Measurements from ENCODE around the gene WIPF2. TPM values are rescaled to one million over a fixed set of nuclear protein-coding genes. Genes with fewer than 3 reads are reported as not detected.

Gene WIPF2
- total and polyA plus RNA-seq, 2 donors (not counting 3 experiments of a cell fraction or from before 2014, with no cell fraction given), result 8.4 to 30.4 TPM

DNA sequence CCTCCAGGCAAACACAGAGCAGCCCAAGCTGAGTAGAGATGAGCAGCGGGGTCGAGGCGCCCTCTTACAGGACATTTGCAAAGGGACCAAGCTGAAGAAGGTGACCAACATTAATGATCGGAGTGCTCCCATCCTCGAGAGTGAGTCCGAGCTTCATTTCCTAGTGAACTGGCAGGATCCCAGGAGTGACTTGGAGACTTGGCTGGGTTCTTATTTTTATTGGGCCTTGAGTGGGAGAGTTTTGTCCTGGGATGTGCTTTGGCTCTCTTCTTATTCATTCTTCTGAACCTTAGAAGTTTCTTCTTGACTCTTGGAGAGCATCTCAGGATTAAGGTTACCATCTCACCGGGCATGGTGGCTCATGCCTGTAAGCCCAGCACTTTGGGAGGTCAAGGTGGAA lies 41.4 kb downstream of the WIPF2 start:
- CTCF ChIA-PET, result interaction anchor here (0.6 to 1.2 kb wide), 4 partner anchors 10 to 62 kb away, joined by 3 to 5 read pairs (median 4); no protein-coding TSS in a partner anchor

DNA sequence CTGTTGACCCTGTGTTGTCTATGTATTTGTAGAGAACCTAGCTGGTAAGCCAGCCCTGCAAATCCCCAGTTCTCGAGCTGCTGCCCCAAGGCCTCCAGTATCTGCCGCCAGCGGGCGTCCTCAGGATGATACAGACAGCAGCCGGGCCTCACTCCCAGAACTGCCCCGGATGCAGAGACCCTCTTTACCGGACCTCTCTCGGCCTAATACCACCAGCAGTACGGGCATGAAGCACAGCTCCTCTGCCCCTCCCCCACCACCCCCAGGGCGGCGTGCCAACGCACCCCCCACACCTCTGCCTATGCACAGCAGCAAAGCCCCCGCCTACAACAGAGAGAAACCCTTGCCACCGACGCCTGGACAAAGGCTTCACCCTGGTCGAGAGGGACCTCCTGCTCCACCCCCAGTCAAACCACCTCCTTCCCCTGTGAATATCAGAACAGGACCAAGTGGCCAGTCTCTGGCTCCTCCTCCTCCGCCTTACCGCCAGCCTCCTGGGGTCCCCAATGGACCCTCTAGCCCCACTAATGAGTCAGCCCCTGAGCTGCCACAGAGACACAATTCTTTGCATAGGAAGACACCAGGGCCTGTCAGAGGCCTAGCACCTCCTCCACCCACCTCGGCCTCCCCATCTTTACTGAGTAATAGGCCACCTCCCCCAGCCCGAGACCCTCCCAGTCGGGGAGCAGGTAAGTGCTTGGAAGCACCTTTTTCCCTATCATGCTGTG lies 45.5 kb downstream of the WIPF2 start:
- intact Hi-C loops (cut with micrococcal nuclease), result no loop called here

More for the DNA sequence above, 41.4 kb downstream of the WIPF2 start:
- H3K4me1 ChIP-seq (ENCODE audit: control insufficient read depth, extremely low read depth, insufficient read depth, low read length), result no peaks in the 10 kb centered on the region
- H3K4me3 ChIP-seq (replicated peaks in 1 of 3; ENCODE audit: insufficient read depth in 1 of 3, low read depth in 1 of 3, low read length in 3 of 3), result no peak overlapping the region
- H3K79me2 ChIP-seq (ENCODE audit: control insufficient read depth, insufficient read depth, low read length), result no peaks in the 10 kb centered on the region
- POLR2A ChIA-PET, result no interaction called here
- TF ChIP-seq POLR2AphosphoS5 (IDR thresholded peaks at IDR 0.05; ENCODE audit: insufficient read depth, low read depth, low read length), result no peak
- TF ChIP-seq POLR2A (IDR thresholded peaks at IDR 0.05; ENCODE audit: low read depth, low read length), result no peak
- DNase-seq (ENCODE audit: low read depth, low spot score) (no peak), FAIRE-seq (no peak)
- H3K27me3 ChIP-seq (ENCODE audit: control insufficient read depth in 2 of 2, insufficient read depth in 2 of 2, low read length in 2 of 2), result no peaks in the 10 kb centered on the region
- no peaks in the 10 kb centered on the region for H3K9me1 ChIP-seq (replicated peaks; ENCODE audit: control insufficient read depth, extremely low read depth, insufficient read depth, low read length)
- no peak overlapping the region for H3K4me2 ChIP-seq (ENCODE audit: insufficient read depth, low read length)
- no peak overlapping the region for H3K27ac ChIP-seq (ENCODE audit: insufficient read depth, low read depth, low read length)
- H3K9me3 ChIP-seq (replicated peaks; ENCODE audit: control insufficient read depth, insufficient read depth, low read length), result no peaks in the 10 kb centered on the region
- H3K36me3 ChIP-seq (ENCODE audit: control insufficient read depth in 2 of 2, extremely low read depth in 1 of 2, insufficient read depth in 2 of 2, low read length in 2 of 2), result peaks cover 16 to 25% of the 10 kb centered on the region in 2 experiments
- intact Hi-C loops (cut with micrococcal nuclease) (no loop called here), dilution Hi-C loops (cut with MboI; ENCODE audit: extremely low pct_ligation_motif_present, low sequenced_read_pairs) (no loop called here)
- BruUV-seq (replicated peaks), result no TSS peak
- no peak overlapping the region for H3K9ac ChIP-seq (replicated peaks; ENCODE audit: extremely low read depth, insufficient read depth, low read length)
- no peaks in the 10 kb centered on the region for H4K20me1 ChIP-seq (replicated peaks; ENCODE audit: control insufficient read depth, extremely low read depth, insufficient read depth, low read length)
- no peak overlapping the region for H2AFZ ChIP-seq (ENCODE audit: low read depth, low read length)

More for the DNA sequence above, 45.5 kb downstream of the WIPF2 start:
- Histone ChIP-seq H2AFZ (ENCODE audit: low read depth, low read length) (no peak overlapping the region), H3K9ac (replicated peaks; ENCODE audit: extremely low read depth, insufficient read depth, low read length) (no peak overlapping the region), H3K4me2 (ENCODE audit: insufficient read depth, low read length) (no peak overlapping the region), H3K9me1 (replicated peaks; ENCODE audit: control insufficient read depth, extremely low read depth, insufficient read depth, low read length) (no peaks in the 10 kb centered on the region), H3K36me3 (ENCODE audit: control insufficient read depth in 2 of 2, extremely low read depth in 1 of 2, insufficient read depth in 2 of 2, low read length in 2 of 2) (peaks cover 16 to 31% of the 10 kb centered on the region in 2 experiments), H3K27me3 (ENCODE audit: control insufficient read depth in 2 of 2, insufficient read depth in 2 of 2, low read length in 2 of 2) (no peaks in the 10 kb centered on the region), H3K4me1 (ENCODE audit: control insufficient read depth, extremely low read depth, insufficient read depth, low read length) (no peaks in the 10 kb centered on the region), H4K20me1 (replicated peaks; ENCODE audit: control insufficient read depth, extremely low read depth, insufficient read depth, low read length) (no peaks in the 10 kb centered on the region), H3K9me3 (replicated peaks; ENCODE audit: control insufficient read depth, insufficient read depth, low read length) (no peaks in the 10 kb centered on the region), H3K79me2 (ENCODE audit: control insufficient read depth, insufficient read depth, low read length) (no peaks in the 10 kb centered on the region), H3K4me3 (replicated peaks in 1 of 3; ENCODE audit: insufficient read depth in 1 of 3, low read depth in 1 of 3, low read length in 3 of 3) (no peak overlapping the region), H3K27ac (ENCODE audit: insufficient read depth, low read depth, low read length) (no peak overlapping the region)
- TF ChIP-seq, protein P1, sequence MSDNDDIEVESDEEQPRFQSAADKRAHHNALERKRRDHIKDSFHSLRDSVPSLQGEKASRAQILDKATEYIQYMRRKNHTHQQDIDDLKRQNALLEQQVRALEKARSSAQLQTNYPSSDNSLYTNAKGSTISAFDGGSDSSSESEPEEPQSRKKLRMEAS (IDR thresholded peaks at IDR 0.05; ENCODE audit: insufficient read depth, insufficient read length), result no peak
- no peak for FAIRE-seq
- no peak for DNase-seq (ENCODE audit: low read depth, low spot score)
- CTCF ChIA-PET, result no interaction called here
- POLR2A ChIA-PET, result no interaction called here
- BruUV-seq (replicated peaks), result TSS peak; percentile 54
- dilution Hi-C loops (cut with MboI; ENCODE audit: extremely low pct_ligation_motif_present, low sequenced_read_pairs), result no loop called here

All from endothelial cell of umbilical vein (primary cell).